ENCODE data around the gene PTPRN2.

The PTPRN2 gene

DNA sequence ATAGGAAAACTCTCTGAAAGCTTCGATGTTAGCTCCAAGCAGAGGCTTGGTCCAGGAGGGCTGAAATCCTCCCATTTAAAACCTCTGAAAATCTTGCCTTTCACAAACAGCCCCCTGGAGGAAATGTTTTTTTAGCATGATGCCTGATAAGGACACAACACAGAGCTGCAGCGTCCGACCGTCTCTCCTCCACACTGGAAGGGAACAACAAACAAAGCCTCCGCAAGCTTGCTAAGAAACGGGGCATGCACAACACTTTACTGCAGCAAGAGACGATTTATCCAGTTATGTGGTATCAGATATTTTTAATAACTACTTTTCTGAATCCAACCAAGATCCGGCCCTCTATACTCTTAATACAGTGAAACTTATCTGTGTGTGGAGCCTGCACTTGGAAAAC, 182.3 kb downstream of the PTPRN2 start:
- no peak for DNase-seq (ENCODE audit: low read depth in 2 of 2, low spot score in 1 of 2)

DNA sequence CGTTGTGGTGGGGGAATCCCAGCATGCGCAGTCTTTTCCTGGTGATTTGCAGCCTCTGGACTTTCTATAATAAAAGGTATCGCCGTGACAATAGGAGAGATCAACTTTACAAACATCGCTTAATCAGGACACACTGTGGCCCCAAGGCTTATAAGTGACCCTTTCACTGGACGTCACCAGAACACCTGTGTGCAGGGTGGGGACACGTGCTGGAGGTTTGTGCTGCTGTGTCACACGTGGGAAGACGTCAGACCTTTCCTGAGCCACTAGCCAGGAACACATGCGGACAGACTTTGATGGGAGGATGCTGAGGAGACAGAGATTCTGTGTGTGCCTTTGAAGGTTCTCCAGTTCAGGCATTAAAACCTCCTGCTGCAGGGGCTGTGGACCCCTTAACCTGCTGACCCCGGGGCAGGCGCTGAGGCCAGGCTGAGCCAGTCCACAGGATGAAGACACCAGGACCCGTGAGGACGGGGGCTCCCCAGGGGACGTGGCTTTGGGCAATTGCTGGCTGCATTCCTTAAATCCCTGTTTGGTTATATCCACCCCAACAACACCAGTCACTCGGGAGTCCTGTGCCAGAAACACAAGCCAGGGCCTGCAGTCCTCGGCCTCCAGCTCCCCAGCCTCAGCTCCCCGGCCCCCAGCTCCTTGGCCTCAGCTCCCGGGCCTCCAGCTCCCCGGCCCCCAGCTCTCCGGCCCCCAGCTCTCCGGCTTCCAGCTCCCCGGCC, 183.4 kb downstream of the PTPRN2 start:
- DNase-seq (ENCODE audit: low read depth in 2 of 2, low spot score in 1 of 2), result no peak

DNA sequence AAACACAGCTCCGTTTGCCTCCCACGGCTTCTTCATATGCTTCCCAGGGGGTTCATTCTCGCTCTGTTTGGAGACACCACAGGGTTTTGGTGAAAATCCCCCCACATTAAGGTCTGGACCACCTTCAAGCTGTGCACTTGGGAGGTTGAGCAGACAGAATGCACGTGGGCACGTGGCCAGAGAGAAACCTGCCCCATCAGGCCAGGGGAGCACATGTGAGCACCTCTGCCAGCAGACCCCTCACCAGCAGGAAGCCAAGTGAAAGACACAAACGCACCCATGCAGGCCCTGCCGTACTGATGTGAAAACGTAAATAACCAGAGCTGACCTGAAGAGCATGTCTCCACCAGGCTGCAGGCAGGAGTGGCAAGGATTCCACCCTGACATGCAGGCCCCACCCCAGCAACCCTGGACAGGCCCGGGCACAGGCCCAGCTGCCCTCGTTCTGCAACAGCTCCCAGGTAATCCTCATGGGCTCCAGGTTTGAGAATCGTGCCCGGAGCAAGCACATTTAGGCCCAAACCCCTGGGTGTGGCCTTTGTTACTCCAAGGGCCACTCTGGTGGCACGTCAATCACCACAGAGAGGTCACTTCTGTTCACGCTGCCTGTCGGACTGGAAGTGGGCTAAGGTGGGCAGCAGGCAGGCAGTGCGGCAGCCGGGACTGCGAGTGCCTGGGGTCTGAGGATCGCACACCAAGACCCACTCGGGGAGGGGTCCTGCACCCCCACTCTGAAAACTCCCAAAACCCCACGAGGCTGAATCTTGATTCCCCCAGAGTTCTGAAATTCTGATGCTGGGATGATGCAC, 184.4 kb downstream of the PTPRN2 start:
- no peak for DNase-seq (ENCODE audit: low read depth in 2 of 2, low spot score in 1 of 2)

DNA sequence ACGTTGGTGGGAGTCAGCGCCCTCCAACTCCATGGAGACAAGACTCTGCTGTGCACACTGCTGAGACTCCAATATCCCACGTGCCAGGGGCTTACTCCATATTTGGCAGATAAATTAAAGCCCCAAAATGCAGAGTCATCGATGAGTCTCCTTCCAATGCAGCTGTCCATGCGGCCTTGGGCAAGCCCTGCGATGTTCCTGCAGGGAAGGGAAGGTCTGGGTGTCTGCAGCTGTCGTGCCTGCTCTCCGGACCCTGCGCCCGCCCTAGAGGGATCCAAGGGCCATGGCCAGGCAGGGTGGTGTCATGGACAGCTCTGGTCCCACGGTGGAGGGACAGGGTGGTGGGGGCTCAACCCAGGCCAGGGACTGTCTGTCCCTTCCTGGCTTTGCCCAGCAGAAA, 185.2 kb downstream of the PTPRN2 start:
- no peak for DNase-seq (ENCODE audit: low read depth in 2 of 2, low spot score in 1 of 2)

DNA sequence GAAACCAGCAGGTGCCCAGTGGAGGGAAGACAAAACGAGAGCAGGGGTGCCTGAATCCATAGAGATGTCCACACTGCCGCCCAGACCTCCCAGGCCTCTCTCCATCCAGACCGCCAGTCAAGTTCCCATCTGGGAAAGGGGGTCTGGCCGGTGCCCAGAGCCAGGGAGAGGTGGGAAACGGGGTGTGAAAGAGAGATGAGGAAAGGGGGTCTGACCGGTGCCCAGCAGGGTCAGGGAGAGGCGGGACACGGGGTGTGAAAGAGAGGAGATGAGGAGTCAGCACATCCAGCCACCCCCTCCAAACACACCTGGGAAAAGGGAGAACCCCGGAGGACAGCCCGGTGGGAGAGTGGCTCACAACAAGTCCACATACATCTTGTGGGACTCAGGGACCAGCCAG, 185.8 kb downstream of the PTPRN2 start:
- DNase-seq (ENCODE audit: low read depth in 2 of 2, low spot score in 1 of 2), result no peak

DNA sequence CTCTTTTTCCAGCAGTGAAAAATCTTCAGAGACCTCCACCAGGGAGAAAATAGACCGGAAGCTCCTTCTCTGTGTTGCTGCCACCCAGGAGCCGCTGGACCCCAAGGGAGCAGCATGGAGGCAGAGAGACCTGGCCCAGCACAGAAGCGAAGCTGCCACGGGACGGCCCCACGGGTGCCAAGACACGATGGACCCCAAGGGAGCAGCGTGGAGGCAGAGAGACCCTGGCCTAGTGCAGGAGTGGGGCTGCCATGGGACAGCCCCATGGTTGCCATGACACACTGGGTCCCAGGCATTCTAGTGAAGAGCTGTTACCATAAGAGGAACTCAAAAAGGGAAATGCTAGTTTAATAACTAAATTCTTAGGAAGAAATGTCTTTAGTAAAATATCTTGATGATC, 186.3 kb downstream of the PTPRN2 start:
- no peak for DNase-seq (ENCODE audit: low read depth in 2 of 2, low spot score in 1 of 2)

DNA sequence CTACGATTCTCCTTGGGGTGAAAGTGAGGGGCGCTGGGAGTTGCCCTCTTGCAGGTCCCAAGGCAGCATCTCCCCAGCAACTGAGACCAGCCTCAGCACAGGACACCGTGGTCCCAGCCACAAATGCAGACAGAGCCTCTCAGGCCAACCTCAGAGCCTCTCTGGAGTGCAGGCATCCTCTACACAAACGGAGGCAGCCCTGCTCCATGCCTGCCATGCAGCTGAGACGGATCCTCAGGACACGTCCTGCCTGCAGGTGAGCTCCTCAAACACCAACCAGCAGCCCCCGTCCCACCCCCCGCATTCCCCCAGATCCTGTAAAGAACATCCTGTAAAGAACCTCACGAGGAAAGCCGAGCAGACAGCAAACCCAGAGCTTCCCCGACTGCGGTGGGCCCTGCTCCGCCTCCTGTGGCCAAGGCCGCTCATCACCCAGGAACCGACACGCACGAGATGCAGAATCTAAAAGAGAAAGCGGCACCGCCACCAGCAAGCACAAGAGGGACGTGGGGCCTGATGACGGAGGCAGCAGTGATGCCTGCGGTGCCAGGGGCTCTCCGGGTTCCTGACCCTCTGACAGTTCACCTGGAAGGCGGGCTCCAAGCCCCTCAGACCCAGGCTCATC, 186.9 kb downstream of the PTPRN2 start:
- no peak for DNase-seq (ENCODE audit: low read depth in 2 of 2, low spot score in 1 of 2)

DNA sequence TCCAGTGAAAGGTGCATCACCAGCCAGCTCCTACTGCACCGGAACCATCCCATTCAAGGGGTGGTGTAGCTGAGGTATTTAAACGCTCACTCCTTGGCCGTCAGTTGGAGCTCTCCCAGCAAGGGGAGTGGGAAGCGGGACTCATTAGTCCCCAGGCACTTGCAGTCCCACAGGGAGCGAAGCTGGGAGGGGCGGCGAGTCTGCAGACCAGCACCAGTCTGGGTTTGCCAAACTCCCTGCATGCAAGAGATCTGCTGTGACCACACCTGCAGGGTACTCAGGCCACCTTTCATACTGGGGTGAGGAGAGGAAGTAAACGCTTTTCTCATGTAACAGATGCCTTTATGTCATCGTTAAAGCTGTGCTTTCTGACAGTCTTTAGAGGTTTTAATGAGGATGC, 187.9 kb downstream of the PTPRN2 start:
- DNase-seq (ENCODE audit: low read depth in 2 of 2, low spot score in 1 of 2), result no peak

DNA sequence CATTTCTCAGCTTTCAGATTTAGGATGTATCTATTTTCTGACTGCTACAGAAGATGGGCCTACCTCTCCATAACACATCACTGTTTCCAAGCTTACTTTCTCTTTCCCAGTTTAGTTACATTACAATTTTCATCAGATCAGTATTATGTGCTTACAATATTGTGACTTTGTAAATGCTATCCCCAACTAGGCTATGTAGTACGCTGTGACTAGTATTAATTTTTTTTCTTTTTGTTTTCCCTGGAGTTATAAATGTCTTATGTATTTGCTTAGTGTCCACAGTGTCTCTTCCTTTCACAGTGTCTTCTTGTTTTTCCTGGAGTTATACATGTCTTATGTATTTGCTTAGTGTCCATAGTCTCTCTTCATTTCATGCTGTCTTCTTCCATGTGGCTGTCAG, 188.9 kb downstream of the PTPRN2 start:
- DNase-seq (ENCODE audit: low read depth in 2 of 2, low spot score in 1 of 2), result no peak

DNA sequence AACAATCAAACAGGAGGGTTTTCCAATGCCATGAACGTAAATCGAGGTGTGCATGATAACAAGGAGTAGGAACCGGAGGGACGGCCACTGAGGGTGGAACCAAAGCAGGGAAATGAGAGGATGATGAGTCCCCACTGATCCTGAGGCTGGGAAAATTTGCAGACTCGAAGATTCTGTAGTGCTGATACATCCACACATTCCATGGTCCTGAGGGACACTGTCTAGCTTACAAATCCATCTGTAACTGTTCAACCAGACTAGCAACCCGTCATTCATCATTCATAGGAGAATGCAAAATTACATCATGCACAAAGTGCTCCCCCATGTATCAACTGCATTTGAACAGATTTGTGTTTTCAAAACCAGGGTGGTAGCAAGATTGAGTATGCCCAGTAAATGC, 189.7 kb downstream of the PTPRN2 start:
- no peak for DNase-seq (ENCODE audit: low read depth in 2 of 2, low spot score in 1 of 2)

DNA sequence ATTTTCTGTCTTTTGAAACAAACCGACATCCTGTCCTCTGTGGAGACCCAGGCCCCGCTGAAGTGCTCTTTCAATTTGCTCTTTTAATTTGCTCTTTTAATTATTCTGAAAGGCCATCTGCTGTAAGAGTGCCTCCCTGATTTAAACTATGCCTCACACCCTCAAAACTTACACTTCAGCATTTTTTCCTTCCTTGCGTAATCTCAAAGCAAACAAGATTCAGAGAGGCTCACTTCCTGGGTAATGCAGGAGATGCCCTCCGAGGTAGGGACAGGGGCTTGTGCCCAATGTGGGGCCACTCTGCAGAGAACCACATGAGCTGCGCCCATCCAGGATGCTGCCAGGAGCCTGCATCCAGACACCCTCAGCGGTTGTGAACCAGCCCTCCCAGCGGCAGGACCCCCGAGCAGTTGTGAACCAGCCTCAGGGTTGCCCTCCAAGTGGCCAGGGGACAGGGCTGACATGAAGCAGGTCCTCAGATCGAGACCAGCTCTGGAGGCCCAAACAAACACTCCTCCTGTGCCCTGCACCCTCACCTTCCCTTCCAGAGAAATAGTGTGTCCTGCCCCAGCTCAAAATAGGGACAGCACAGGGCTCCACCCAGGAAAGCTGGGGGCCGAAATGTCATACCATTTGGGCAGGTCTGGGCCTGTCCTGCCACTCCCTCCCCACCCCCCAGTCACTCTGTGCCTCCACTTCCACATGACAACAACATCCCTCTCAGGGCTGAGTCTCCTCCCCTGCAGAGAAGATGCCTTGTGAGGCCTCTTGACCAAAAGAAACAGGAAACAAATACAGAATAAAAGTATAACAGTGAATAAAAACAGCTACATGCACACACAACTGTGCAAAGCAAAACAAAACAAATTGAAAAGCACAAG, 190.4 kb downstream of the PTPRN2 start:
- no peak for DNase-seq (ENCODE audit: low read depth in 2 of 2, low spot score in 1 of 2)

DNA sequence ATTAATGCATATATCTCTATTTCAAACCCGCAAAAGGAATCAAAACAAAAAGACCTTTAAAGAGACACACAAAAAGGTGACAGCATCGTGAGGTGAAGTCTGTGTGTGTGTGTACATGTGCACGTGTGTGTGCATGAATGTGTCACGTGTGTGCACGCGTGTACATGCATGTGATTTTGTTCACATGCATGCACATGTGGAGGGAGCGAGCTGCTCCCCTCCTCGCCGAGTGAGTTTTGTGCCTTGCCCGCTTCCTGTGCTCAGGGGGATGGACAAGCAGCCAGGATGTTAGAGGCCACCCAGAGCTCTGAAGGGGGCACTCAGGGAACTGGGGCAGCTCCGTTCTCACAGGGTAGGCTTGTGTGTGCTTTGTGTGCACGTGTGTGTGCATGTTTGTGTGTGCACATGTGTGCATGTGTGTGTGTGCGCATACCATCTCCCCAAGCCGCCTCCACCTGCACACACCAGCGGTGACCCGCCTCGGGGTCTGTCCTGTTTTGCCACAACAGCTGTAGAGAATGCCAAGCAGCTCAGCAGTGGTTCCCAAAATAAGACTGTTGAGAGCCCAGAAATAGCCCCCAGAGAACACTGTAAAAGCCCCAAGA, 191.2 kb downstream of the PTPRN2 start:
- DNase-seq (ENCODE audit: low read depth in 2 of 2, low spot score in 1 of 2), result no peak

DNA sequence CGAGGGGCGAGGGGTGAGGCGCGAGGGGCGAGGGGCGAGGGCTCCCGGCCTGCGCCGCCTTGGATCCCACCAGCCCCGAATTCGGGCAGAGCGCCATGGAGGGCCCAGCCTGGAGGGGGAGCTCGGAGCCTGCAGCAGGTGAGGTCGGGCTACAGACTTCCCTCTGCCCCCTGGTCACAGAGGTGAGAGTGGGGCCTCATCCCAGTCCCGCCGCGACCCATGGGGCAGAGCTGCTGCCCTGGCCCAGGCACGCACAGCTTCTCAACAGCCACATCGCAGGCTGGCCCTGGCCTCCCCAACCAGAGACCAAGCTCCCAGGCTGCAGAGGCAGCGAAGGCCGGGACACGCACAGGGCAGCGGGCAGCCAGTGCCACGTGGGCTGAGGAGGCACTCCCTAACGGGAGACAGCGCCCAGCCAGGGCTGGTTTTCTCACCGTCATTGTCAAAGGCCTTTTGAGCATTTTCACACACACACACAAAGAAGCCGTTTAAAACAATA, 191.8 kb downstream of the PTPRN2 start:
- no peak for DNase-seq (ENCODE audit: low read depth in 2 of 2, low spot score in 1 of 2)

DNA sequence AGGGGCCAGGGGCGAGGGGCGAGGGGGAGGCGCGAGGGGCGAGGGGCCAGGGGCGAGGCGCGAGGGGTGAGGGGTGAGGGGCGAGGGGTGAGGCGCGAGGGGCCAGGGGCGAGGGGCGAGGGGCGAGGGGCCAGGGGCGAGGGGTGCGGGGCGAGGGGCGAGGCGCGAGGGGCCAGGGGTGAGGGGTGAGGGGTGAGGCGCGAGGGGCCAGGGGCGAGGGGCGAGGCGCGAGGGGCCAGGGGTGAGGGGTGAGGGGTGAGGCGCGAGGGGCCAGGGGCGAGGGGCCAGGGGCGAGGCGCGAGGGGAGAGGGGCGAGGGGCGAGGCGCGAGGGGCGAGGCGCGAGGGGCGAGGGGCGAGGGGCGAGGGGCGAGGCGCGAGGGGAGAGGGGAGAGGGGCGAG, 192.3 kb downstream of the PTPRN2 start:
- DNase-seq (ENCODE audit: low read depth in 2 of 2, low spot score in 1 of 2), result no peak

DNA sequence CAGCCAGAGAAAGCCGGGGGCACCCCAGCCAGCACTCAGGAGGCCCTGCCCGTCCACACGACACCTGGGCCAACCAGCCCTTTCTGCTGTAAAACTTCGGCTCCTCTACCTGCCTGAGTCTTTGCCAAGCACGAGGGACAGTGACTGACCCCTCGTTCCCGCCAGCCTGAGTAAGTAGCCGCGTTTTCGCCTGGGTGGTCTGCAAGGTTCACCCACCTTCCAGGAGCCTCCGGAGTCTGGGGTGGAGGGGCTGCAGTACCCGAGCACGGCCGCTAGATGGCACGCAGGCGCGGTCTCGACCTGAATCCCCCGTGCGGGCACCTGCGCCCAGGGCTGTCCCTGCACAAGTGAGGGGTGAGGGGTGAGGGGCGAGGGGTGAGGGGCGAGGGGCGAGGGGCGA, 192.7 kb downstream of the PTPRN2 start:
- DNase-seq (ENCODE audit: low read depth in 2 of 2, low spot score in 1 of 2), result no peak

DNA sequence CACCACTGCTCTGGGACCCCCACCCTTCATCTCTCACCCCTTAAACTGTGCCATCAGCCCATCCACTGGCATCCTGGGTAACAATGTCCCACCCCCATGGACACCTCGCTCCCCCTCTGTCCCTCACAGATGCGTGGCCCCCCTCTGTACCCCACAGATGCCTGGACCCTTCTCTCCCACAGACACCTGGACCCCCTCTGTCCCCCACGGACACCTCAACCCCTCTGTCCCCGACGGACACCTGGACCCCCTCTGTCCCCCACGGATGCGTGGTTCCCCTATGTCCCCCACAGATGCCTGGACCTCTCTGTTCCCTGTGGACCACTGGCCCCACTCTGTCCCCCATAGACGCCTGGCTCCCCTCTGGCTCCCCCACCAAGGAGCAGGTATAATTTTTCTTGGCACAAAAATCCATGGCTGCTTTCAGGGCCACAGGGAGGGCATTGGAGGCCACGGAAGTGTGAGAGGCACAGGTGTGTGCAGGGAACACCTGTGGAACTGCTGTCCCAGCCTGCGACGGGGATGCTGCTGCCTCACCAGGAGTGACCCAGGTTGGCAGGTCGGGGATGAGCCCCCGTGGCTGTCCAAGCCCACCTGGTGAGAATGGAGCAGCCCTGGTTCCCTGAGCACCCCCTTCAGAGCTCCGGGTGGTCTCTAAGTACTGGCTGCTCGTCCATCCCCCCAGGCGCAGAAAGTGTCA, 193.5 kb downstream of the PTPRN2 start:
- DNase-seq (ENCODE audit: low read depth in 2 of 2, low spot score in 1 of 2), result no peak

DNA sequence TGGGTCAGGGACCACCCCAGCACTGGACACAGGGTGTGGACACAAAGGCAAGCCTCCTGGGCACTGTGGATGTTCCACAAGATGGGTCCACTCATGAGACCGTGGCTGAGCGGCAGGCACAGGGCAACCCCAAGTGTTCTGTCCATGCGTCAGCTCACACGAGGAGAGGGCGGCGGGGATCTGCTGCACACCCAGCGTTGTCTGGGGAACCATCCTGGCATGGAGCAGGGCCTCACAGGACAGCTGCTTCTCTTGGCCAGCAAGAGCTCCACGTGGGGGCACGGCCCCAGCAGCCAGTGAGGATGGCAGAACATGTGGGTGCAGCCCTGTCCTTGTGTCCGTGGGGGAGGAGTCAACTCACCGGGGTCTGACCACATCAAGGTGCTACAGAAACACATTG, 195.4 kb downstream of the PTPRN2 start:
- DNase-seq (ENCODE audit: low read depth in 2 of 2, low spot score in 1 of 2), result no peak

DNA sequence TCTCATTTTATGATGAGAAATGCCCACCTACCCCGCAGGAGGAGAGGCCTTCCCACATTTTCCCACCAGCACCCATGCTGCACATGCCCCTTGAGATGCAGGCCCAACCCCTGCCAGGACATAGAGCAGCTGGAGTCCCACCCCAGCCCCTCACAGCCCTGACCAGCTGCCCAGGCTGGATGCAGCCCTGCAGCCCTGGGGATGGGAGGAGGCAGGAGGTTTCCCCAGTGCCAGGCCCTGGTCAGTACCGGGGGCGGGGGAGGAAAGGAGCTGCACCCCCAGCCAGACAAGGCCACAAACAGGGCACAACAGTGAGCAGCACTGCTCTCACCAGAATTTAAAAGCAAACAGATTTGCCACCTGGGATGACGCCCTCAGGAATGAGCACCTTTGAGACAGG, 196.1 kb downstream of the PTPRN2 start:
- no peak for DNase-seq (ENCODE audit: low read depth in 2 of 2, low spot score in 1 of 2)

DNA sequence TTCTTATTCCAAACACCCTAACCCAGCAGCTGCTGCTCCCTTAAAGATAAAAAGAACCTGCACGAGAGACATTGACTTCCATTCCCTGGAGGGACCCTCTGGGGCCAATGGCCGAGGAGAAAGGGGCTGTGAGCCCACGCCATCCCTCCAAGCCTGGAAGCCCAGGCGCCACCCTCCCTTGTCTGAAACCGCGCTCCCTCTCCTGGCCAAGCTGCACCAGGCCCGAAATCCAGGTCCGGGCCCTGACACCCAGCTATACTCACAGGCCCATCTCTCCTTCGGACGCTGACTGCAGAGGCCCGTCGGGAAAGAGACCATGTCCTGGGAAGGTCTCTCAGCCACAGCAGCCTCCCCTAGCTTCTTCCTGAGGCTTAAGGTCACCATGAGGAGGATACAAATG, 196.5 kb downstream of the PTPRN2 start:
- no peak for DNase-seq (ENCODE audit: low read depth in 2 of 2, low spot score in 1 of 2)

DNA sequence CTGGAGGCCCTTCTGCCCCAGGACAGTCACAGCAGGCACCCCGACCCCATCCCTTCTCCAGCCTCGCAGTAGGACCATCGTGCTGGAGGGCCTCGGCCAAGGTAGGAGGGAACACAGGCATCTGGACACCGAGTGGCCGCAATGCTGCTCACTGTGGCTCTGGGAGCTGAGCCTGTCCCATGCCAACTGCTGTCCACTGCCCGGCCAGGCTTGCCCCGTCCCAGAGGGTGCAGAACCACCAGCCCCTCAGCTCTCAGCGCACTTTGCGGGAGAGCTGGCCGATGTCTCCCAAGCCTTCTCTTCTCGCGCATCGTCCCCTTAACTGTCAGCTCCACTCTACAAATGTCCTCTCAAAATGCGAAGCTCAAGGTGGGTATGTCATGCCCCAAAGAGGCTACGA, 197.2 kb downstream of the PTPRN2 start:
- DNase-seq (ENCODE audit: low read depth in 2 of 2, low spot score in 1 of 2), result no peak

Data from stimulated activated CD8-positive, alpha-beta memory T cell treated with anti-CD3 and anti-CD28 coated beads, Interleukin-4, amount 100 ng/mL, for 4 hours (primary cell).